ENCODE data around the gene SORL1. TPM values are rescaled to one million over a fixed set of nuclear protein-coding genes. Genes with fewer than 3 reads are reported as not detected.
"Not testable (repeated sequence)": the region's sequence is repeated elsewhere in the genome, so short reads cannot be mapped to it uniquely, and the experiment has no call there.

The SORL1 gene
- total and polyA plus RNA-seq, 2 experiments from 2014 or later: 6.4 to 18.2 TPM

DNA sequence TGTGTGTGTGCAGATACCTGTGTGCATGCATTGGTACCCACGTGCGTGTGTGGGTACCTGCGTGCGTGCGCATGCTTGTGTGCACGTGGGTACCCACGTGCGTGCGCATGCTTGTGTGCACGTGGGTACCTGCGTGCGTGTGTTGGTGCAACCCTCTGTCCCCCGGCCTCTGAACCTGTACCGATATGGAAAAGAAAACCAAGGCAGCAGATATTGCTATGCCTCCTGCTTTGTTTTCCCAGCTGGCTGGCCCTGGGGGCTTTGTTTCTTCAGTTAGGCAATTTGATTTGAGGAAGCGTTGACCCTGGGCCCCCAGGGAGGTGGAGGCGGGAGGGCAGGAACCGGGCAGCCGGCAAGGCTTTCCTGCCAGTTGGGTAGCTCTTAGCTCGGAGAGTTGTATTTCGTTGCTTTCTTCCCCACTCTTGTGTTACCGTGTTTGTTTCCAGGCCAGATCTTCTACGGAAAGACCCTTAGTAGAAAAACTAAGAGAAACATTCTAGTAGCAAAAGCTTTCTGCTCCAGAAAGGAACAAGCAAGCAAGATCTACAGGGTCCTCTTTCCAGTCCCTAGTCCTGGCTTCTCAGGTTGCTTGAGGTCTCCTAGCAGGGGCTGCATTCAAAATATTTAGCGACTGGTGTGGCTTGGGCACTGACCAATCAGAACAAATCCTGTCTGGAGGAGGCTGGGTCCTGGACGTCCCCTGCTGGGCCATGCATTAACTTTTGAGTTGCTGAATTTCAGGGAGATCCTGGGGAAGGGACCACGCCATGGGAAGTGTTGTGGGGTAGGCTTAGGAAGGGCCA is 27.0 kb downstream of the SORL1 start:
- Histone ChIP-seq H3K27ac (no peak overlapping the region), H3K4me3 (no peak overlapping the region)
- peak in 1 of 2 donors; percentile 72 for DNase-seq (ENCODE audit: low read depth in 1 of 2, low spot score in 1 of 2)

DNA sequence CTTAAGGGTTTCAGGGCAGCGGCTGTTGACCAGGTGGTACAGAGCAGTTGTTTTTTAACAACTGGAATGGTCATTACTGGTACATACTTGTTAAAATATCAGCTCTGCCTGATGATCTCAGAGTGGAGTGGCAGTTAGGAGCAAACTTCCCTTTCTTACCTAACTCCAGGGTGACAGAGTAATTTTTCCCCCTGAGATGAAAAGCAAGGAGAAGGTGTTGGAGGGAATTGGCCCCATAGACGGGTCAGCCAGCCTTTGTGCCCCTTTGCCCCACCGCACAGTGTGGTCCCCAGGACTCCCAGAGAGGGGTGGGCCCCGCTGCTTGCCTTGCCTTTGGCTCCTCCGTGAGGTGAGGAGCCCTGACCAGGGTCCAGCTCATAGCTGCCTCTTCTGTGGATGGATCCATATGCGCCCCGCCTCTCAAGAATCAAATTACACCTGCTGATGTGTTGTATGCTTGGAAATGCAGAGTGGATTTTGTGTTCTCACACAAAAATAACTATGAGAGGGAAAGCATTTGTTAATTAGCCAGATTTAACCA is 27.7 kb downstream of the SORL1 start:
- no peaks in the 10 kb centered on the region for H3K9me3 ChIP-seq (ENCODE audit: low read depth)
- no peaks in the 10 kb centered on the region for H3K27me3 ChIP-seq
- H3K36me3 ChIP-seq: no peaks in the 10 kb centered on the region
- TF ChIP-seq CTCF (IDR thresholded peaks at IDR 0.05; ENCODE audit: low read depth, low read length): no peak
- H3K4me1 ChIP-seq (ENCODE audit: low read depth): peaks cover 13% of the 10 kb centered on the region
- no peak overlapping the region for H3K4me3 ChIP-seq
- DNase-seq (ENCODE audit: low read depth in 1 of 2, low spot score in 1 of 2): peak in 1 of 2 donors; percentile 24
- no peak overlapping the region for H3K27ac ChIP-seq

More for the DNA sequence above, 27.0 kb downstream of the SORL1 start:
- Histone ChIP-seq H3K9me3 (ENCODE audit: low read depth) (no peaks in the 10 kb centered on the region), H3K36me3 (no peaks in the 10 kb centered on the region), H3K4me1 (ENCODE audit: low read depth) (peaks cover 13% of the 10 kb centered on the region), H3K27me3 (no peaks in the 10 kb centered on the region)
- no peak for TF ChIP-seq CTCF (IDR thresholded peaks at IDR 0.05; ENCODE audit: low read depth, low read length)

DNA sequence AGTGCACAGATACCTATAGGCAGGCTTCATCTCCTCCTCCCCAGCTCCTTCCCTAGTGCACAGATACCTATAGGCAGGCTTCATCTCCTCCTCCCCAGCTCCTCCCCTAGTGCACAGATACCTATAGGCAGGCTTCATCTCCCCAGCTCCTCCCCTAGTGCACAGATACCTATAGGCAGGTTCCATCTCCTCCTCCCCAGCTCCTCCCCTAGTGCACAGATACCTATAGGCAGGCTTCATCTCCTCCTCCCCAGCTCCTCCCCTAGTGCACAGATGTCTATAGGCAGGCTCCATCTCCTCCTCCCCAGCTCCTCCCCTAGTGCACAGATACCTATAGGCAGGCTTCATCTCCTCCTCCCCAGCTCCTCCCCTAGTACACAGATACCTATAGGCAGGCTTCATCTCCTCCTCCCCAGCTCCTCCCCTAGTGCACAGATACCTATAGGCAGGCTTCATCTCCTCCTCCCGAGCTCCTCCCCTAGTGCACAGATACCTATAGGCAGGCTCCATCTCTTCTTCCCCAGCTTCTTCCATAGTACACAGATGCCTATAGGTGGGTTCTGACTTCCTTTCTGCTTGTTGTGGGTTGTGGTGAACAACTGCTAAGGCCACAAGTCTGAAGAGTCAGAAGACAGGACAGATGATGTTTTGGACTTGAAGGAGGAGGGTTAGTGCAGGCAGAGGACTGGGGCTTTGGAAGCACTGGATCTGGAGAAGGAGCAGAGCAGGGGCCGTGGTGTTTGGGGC is 29.5 kb downstream of the SORL1 start:
- H3K4me1 ChIP-seq (ENCODE audit: low read depth): peaks cover 13% of the 10 kb centered on the region
- H3K9me3 ChIP-seq (ENCODE audit: low read depth); H3K4me3 ChIP-seq; H3K36me3 ChIP-seq; DNase-seq (ENCODE audit: low read depth in 1 of 2, low spot score in 1 of 2); H3K27me3 ChIP-seq; H3K27ac ChIP-seq: not testable (repeated sequence)

GRCh38 chr11:121482231-121483129 is 30.4 kb downstream of the SORL1 start:
- no peaks in the 10 kb centered on the region for H3K27me3 ChIP-seq
- no peaks in the 10 kb centered on the region for H3K36me3 ChIP-seq
- no peak overlapping the region for H3K4me3 ChIP-seq
- TF ChIP-seq CTCF (IDR thresholded peaks at IDR 0.05; ENCODE audit: low read depth, low read length): no peak
- no peaks in the 10 kb centered on the region for H3K9me3 ChIP-seq (ENCODE audit: low read depth)
- peak overlapping the region; percentile 9 for H3K27ac ChIP-seq
- peaks cover 13% of the 10 kb centered on the region for H3K4me1 ChIP-seq (ENCODE audit: low read depth)
- peak in 1 of 2 donors; percentile 34 for DNase-seq (ENCODE audit: low read depth in 1 of 2, low spot score in 1 of 2)

DNA sequence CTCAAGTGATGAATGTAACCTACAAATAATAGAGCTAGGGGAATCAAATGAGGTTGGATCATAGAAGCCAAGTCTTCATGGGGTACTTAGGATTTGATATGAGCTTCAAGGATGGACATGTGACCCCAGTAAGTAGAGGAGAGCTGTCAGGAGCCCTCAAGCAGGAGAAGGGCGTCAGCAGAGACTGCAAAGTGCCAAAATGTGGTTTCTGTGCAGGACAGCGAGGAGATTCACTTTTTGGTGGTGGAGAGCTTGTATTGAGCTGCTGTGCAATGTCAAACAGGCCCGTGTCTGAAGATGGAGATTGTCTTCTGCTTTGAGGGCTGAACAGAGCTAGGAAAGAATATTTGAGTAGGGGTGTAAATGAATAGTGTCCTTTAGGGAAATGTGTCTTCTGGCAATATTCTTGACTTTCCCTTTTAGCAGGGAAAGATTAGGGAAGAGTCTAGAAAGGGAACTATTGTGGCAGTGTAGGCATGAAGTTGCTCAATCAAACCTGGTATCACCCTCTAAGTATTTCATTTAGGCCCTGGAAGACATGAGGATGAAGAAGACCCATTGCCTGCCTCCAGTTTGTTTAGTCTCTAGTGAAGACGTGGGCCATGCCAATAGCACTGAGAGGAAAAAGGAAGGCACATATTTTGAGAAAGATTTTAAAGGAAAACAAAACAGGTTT is 31.8 kb downstream of the SORL1 start:
- Histone ChIP-seq H3K27ac (no peak overlapping the region), H3K9me3 (ENCODE audit: low read depth) (no peaks in the 10 kb centered on the region), H3K27me3 (no peaks in the 10 kb centered on the region), H3K36me3 (no peaks in the 10 kb centered on the region), H3K4me1 (ENCODE audit: low read depth) (peaks cover 8% of the 10 kb centered on the region), H3K4me3 (no peak overlapping the region)
- no peak for TF ChIP-seq CTCF (IDR thresholded peaks at IDR 0.05; ENCODE audit: low read depth, low read length)
- DNase-seq (ENCODE audit: low read depth in 1 of 2, low spot score in 1 of 2): no peak

Data from cardiac muscle cell (in vitro differentiated cells and primary cell).